Hematopoietic multipotent progenitor cell treated with erythropoietin and hydrocortisone succinate and interleukin-3 and kit ligand, for 4 days (in vitro differentiated cells): ENCODE results near the gene ARHGEF38.
"Not testable (repeated sequence)": the region's sequence is repeated elsewhere in the genome, so short reads cannot be mapped to it uniquely, and the experiment has no call there.

Source experiments
- DNase-seq: peaks from one replicate; pipeline ENCODE4 v3.0.0-alpha.2; 2015

ARHGEF38 gene

DNA sequence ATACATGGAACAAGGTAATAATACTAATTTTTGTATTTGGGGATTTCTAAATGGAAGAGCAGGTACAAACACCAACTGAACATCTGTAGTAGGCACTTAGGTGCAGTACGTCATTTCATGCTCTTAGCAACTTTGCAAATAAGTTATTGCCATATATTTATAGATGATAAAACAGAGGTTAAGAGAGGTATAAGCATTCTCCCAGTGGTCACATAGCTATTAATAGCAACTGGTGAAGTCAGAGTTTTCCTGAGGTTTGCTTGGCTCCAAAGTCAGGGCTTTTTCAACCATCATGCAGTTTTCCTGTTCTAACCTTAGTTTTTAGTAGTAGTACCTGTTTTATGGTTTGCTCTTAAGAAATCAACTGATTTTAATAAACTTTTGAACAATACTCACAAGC, 10.9 kb downstream of the ARHGEF38 start:
- DNase-seq: no peak

DNA sequence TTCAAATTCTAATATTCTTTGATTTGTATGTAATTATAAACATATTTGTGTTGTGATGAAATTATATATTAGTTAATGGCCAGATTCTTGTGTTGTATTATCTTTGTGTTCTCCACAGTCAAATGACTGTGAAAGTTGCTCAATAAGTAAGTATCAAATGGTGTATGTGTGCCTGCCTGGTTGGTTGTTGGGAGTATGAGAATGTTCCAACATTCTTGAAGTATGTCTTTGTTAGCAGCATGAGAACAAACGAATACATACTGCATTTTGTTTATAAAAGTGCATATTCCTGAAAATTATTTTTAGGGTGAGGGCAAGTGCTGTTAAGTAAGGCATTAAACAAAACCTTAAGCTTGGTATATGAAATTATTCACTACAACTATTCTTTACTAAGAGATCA, 16.2 kb downstream of the ARHGEF38 start:
- DNase-seq: no peak

DNA sequence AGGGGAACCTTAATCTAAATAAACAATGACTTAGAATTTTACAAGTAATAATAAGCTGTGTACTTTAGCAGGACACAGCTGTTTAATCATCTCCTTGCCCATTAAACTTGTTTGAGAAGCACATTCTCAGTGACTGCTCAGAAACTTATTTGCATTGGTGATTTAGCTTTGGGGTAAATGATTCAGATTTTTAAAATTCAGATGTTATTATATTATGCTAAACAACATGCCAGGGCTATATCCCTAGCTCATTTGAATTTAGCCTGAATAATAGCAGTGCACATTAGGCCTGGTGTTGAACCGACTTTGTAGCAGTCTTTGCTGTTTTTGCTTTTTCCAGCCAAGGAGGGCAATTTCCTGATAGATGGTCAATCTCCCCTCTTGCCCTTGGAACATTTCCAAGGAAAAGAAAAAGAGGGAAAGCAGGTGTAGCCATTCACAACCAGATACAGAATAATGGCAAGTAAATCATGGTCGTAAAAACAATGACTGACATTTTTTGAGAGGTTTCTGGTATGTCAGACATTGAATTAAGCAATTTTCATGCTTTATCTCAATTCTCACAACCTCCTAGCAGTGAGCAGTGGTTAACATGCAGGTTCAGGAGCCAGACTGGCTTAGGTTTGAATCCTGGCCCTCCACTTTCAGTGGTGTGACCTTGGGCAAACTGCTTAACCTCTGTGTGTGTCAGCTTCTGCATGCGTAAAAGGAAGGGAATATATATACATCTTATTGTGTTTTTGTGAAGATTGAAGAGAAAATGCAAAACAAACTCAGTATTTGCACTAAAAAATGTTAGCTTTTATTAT, 16.8 kb downstream of the ARHGEF38 start:
- no peak for DNase-seq

DNA sequence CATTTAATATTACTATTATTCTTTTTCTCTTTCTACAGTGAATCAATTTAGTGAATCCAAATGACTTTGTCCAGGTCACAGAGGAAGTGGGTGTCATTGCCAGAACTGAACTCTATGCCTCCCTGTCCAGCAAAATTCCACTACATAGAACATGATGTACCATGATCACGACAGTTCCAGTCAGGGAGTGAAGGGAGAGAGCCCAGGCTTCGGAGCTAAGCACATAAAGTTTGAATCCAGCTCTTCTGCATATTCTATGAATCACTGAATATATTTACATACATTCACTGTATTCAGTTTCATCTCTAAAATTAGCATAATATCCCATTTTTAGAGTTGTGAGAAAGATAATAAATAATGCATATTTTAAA, 17.4 kb downstream of the ARHGEF38 start:
- no peak for DNase-seq

DNA sequence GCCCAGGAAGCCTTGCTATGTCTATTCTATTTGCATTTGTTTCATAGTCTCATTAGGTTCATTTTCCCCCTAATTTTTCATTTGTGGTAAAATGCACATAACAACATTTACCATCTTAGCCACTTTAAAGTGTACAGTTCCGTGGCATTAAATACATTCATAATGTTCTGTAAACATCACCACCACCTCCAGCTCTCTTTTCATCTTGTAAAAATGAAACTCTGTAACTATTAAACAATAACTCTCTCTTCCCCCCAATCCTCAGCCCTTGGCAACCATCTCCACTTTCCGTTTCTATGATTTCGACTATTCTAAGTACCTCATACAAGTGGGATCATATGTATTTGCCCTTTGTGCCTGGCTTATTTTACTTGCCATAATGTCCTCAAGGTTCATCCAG, 19.9 kb downstream of the ARHGEF38 start:
- DNase-seq: no peak

DNA sequence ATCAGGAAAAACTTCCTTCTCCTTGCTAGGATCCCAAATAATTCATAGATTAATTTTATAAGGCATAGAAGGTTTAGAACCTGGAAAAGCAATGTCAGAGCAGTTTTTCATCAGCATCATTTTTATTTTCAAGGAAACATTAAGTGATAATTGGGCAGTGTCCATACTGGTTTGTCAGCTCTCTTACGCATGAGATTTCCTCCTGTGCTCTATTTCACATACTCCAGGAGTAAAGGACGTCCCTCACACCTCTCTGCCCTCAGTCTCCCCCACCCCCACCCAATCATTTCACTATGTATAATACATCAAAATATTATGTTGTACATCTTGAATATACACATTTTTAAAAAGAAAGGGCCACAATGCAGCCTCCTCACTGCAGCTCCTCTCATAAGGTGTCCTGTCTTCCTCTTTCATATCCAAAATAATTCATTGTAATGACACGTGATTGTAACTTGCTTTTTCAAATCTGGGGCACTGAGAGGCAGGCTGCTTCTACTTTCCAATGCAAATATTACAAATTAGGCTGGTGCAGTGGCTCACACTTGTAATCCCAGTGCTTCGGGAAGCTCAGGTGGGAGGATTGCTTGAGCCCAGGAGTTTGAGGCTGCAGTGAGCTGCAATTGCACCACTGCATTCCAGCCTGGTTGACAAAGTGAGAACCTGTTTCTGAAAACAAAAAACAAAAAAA, 34.4 kb downstream of the ARHGEF38 start:
- no peak for DNase-seq

DNA sequence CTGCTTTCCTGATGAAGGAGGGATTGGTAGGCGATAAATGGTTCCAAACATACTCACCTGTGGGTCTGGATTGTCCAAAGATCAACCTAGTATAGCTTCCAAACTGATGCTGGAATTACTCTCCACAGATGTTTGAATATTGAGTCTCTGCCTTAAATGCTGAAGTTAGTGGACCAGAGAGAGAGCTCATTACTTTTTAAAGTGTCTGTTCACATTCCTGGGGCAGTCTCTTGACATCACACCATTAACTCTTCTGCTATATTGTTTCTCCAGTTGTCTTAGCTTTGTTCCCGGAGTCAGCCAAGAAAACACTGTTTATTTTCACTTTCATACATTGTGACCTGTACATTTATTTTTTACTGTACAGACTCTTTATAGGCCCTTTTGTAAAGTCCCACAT, 35.4 kb downstream of the ARHGEF38 start:
- DNase-seq: no peak

DNA sequence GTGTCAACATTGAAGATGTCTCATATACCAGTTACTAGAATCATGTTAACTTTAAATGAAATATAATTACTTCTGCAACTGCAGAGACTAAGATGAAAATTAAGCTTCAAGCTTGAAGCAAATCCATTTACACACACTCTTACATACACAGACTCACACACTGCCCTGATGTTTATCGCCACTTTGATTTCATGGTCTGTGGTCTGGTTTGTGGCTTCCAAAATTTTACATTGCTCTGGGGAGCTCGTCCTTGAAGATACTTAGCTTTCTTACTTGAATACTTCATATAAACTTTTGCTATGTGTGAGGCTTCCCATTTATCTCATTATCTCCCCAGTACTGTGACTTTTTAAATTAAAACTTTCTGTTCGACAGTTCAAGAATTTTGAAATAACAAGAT, 35.8 kb downstream of the ARHGEF38 start:
- DNase-seq: peak; percentile 12

DNA sequence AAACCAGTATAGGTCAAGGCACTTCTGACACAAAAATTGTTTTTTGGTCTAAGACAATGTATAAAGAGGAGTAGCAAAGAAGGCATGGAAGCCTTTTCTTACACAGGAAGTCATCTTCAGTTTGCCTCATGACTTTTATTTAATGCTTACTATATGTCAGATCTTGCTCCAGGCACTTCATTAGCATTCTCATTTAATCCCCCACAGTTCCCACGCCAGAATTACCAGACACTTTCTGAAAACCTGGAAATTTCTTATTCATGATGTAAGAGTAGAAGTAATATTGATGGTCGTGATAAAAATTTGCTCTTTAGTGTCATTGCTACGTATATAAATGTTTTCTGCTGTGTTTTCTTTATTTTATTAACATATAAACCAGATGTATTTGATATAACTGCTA, 39.2 kb downstream of the ARHGEF38 start:
- no peak for DNase-seq

DNA sequence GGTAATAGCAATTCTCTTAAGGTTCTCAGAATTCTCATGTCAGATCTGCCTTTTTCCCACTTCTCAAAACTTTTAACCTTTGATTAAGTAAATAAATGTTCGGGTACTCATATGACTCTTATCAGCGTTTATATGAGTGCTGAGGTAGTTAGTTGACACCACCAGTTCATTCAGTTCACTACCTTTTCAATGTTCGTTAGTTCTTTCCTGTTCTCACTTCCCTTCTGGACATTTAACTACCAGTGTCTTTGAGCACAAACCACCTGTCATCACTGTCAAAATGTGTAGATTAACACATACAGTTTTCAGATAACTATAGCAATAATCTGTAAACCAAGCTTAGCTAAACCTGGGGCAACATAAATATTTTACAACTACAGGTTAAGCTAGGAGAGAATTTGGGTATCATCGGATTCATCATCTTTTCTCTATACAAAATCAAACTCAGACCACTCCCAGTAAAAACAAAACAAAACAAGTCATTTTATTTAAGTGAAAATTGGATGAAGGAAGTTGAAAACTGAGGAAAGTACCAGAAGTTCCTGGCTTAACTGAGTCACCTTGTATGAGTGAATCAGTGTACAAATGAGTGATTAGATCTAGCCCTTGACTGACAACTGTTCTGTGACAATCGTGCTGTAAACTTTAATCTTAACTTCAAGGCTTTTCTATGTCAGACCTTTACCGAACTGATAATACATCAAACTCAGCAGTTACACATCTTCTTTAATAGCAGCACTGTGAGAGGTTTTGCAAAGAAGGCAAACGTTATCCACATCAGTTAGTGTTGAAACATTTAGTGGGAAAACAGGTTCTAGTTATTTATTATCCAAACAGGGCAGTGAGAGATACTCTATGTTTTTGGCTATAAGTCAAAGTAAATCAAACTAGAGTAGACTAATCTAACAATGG, 41.9 kb downstream of the ARHGEF38 start:
- DNase-seq: no peak

DNA sequence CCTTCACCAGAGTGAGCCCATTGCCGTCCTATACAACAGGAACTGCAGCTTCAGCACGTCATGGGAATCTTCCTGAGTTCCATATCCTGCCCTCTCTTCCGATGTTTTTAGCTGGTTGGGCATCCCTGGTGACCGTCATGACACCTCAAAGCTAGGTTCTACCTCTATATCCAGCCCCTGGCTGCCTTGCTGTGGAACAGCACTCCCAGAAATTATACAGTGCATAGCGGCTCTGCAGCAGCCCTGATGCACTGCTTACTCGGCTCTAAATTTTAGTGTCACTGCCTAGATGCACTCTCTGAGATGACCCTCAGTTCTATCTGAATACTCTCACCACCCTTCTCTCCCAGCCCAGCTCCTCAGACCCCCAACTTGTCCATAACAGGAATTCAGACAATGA, 44.3 kb downstream of the ARHGEF38 start:
- no peak for DNase-seq

DNA sequence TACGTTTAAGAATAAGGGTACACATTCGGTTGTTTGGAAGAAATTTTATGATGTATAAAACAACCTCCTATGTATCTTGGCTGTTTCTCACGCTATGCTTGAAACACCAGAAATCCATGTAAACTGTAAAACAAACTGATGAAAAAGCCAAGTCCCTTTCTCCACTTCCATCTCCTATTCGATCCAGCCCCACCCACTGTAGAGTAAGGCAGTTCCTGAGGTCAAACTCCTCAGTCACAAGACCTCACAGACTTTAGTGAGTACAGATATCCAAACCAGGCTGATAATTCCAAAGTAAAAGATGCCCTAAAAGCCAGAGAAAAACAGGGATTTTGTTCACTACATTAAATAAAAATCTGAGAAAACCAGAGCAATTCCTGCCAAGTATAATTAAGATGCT, 45.6 kb downstream of the ARHGEF38 start:
- no peak for DNase-seq

DNA sequence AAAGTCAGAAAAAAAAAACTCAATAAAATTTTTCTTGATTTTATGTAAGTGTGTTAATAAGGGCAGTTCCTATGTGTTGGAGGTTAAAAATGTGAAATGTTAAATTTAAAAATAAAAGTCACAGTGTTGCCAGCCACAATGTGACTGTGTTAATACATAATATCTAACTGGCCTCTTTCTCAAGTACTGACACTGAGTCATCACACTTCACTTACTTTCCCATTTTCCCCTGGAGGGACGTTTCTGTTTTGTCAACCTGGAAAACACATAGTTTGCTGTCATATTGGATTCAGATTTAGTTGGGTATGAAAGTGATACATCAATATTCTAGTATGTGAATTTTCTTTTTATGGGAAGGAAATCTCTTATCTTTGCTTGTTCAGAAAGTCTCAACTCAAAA, 46.4 kb downstream of the ARHGEF38 start:
- DNase-seq: no peak

DNA sequence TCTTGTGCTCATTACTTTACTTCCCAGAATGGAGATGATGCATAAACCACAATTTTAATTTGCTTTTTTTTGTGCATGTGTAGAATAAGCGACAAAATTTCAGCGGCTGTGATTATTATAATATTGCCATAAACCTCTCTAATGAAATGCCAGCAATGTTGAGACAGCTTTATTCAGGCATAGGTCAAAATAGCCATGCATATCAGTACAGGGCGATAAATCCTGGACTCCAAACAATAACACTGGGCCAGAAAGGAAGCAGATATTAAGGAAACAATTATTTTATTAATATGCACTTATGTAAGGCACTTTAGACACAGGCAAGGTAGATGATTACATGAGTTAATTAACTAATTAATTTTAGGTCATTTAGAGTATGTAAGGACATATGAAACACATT, 47.1 kb downstream of the ARHGEF38 start:
- DNase-seq: no peak

DNA sequence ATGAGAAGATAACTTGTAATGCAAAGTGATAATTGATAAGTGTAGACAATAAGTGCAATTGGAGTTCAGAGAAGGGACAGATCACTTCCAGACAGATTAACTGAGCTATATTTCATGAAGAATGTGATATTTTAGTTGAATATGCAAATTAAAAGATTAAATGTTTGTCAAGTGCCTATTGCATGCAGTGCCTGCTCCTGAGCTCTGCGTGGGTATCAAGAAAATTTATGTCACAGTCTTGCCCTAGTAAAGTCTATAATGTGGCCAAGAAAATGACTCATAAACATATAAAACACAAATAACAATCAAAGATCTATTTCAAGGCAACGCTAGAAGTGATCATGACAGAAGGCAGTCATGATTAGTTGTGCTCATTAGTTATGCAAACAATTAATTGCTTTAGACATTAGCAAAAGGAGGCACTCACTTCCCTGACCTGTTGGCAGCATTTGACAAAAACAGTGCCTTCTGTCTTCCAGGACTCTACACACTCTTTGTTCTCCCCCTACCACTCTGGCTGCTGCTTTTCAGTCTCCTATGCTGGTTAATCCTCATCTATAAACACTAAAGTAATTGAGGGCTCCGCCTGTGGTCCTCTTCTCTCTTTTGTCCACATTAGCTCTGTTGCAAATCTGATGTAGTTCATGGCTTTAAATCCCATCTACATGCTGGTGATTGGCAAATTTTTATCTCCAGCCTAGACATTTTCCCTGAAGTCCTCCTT, 47.7 kb downstream of the ARHGEF38 start:
- DNase-seq: no peak

DNA sequence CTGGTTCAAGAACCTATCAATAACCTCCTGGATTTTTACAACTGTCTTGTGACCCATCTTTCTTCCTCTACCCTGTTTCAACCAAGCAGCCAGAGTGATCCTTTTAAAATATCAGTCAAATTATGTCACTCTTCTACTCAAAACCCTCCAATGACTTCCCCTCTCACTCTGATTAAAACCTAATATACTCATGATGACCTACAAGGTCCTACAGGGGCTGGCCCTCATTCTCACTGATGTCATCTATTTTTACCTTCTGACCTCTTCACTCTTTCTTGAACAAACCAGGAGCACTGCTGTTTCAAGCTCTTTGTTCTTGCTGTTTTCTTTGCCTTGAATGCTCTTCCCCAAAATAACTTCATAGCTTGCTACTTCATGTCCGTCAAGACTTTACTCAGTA, 48.5 kb downstream of the ARHGEF38 start:
- DNase-seq: no peak

DNA sequence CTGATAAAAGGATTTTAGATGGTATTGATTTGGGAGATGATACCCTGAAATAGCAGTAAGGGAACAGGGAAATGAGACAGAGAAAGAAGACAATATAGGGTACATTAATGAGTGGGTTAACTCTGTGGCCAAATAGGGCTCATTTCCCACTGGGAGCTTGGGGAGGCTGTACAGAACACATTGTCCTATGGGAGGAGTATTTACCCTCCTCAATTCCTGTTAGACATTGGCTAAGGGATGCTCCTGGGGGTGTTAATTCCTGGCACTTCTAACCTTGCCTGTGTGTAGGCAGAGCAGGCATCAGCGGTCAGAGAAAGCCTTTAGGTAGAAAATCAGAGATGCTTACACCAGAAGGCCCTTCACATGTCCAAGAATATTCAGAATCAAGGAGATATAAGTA, 49.0 kb downstream of the ARHGEF38 start:
- DNase-seq: no peak

DNA sequence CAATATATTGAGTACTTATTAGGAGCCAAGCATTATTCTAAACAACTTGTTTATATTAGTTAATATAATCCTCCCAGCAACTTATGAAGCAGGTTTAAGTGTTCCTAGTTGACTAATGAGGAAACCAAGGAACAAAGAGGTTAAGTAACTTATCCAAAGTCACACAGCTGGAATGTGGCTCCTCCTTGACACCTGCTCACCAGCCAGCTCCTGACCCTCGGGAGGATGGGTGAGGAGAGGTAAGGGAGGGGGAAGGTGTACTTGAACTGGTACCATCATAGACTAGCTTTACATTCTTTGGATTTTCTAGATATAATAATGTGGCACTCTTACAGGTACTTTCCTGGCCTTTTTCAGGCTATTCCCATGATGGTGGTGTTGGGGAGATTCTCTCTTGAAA, 50.7 kb downstream of the ARHGEF38 start:
- DNase-seq: no peak

DNA sequence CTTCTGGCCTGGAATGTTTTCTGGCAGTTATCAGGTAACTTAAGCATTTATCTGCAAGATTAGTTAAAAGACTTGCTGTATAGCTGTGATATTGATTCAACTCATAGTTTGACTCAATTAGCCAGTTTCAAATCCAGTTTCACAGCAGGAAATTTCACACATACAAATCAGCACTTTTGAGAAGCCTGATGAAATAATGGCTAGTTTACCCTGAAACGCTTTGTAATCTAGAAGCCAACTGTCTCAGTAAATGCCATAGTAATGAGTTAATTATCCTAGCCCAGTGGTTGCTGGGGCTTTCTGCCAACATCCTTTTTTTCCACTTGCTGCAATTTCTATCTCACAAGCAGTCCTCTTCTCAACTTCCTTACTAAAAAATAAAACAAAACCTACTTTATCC, 53.1 kb downstream of the ARHGEF38 start:
- DNase-seq: peak; percentile 28

DNA sequence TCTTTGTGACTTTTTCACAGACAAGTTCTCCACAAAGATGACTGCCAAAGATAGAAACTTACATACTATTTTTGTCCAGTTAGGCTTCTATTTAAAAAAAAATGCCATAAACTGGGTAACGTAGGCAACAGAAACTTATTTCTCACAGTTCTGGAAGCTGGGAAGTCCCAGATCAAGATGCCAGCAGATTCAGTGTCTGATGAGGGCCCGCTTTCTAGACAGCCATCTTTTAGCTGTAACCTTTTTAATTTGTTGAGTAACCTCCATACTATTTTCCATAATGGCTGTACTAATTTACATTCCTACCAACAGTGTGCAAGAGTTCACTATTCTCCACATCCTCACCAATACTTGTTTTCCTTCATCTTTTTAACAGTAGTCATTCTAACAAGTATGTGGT, 55.5 kb downstream of the ARHGEF38 start:
- DNase-seq: no peak

DNA sequence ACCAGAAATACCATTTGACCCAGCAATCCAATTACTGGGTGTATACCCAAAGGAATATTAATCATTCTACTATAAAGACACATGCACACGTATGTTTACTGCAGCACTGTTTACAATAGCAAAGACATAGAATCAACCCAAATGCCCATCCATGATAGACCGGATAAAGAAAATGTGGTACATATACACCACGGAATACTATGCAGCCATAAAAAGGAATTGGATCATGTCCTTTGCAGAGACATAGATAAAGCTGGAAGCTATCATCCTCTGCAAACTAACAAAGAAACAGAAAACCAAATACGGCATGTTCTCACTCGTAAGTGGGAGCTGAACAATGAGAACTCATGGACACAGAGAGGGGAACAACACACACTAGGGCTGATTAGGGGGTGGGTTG, 57.4 kb downstream of the ARHGEF38 start:
- DNase-seq: not testable (repeated sequence)

DNA sequence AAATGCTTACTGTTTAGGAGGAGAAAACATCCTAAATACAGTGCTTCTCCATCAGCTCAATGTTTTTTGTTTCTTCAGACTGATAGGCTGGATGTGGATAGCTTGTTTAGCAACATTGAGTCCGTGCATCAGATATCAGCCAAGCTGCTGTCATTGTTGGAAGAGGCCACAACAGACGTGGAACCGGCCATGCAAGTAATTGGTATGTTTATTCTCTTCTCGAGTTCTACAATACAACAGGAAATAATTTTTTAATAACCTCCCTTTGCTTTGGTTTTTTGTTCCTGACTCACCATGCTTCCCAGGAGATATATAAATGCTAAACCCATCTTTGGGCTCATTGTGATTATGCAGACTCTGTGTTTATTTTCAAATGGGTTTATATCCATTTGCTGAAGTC, 60.9 kb downstream of the ARHGEF38 start:
- DNase-seq: no peak
